Loucy (cell line): Measurements from ENCODE around the gene ULK1.
"Not testable (repeated sequence)": the region's sequence is repeated elsewhere in the genome, so short reads cannot be mapped to it uniquely, and the experiment has no call there.

ENCODE experiments used
- EZH2phosphoT487 ChIP-seq: fragments of 200-600 bp; IDR thresholded peaks from 2 replicates; pipeline ENCODE4 v1.6.1; 2018; ENCODE audit warnings: antibody characterized with exemption, mild to moderate bottlenecking, moderate library complexity, borderline replicate concordance
- TF ChIP-seq, protein P1 (sequence below): fragments of 200-600 bp; sonication (generic); conservative IDR thresholded peaks from 2 replicates; pipeline ENCODE4 v1.5.1; 2014; ENCODE audit warnings: mild to moderate bottlenecking, antibody characterized with exemption, low read length

DNA sequence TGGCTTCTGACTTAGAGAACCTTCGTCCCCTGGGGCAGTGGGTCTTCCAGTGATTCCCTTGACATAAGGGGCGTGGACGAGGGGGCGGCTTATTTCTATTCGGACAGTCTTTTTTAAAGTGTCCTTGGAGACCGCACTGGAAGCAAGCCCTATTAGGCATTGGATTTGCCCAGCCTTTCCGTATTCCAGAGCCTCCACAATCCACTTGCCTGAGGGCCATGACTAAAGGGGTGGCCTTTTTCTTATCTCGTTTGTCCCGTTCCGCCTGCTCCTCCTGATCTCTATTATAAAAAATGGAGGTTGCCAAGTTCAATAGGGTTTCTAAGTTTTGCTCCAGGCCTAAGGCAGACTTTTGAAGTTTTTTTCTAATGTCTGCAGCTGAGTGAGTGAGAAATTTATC is 17.2 kb upstream of the ULK1 start:
- TF ChIP-seq, protein P1, sequence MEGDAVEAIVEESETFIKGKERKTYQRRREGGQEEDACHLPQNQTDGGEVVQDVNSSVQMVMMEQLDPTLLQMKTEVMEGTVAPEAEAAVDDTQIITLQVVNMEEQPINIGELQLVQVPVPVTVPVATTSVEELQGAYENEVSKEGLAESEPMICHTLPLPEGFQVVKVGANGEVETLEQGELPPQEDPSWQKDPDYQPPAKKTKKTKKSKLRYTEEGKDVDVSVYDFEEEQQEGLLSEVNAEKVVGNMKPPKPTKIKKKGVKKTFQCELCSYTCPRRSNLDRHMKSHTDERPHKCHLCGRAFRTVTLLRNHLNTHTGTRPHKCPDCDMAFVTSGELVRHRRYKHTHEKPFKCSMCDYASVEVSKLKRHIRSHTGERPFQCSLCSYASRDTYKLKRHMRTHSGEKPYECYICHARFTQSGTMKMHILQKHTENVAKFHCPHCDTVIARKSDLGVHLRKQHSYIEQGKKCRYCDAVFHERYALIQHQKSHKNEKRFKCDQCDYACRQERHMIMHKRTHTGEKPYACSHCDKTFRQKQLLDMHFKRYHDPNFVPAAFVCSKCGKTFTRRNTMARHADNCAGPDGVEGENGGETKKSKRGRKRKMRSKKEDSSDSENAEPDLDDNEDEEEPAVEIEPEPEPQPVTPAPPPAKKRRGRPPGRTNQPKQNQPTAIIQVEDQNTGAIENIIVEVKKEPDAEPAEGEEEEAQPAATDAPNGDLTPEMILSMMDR = not testable (repeated sequence)
- not testable (repeated sequence) for TF ChIP-seq EZH2phosphoT487
